ENCODE data around the gene FILIP1L.

FILIP1L gene

DNA sequence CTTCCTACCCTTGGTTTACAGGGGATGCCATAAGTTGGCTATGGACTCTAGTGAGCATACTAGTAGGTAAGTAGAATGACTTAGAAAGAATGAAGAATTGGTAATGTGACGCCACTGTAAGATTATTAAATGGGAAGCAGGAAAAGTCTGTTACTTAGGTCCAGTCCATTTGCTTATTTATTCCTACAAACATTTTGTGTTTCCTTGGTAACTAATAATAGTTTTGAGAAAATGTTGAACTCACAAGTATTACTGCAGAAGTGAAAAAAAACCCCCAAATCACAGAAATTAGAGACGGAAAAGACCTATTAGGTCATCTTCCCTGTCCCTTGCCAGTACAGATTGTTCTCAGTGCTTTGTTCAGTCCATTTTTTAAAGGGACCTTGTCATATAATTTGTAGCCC, 233.2 kb downstream of the FILIP1L start:
- DNase-seq: no peak

- DNase-seq: no peak
These were observed 235.0 kb downstream of the FILIP1L start for GRCh38 chr3:99879275-99879674.

DNA sequence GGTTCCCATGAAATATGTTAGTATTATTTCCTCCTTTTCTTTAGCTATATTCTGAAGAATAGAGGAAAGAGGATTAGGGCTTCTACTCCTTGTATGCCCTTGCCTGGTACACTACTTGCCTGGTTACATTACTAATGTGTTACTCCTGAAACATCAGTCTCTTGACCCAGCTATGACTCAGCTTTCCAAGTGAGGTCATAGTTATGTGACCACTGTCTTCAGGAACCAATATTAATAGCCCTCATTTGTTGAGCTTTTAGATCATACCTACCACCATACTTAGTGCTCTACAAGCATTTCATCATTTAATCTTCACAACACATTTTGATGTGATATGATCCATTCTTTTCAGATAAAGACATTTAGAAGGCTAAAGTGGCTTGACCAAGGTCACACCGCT, 236.3 kb downstream of the FILIP1L start:
- DNase-seq: no peak

GRCh38 chr3:99877031-99877579, 237.2 kb downstream of the FILIP1L start:
- no peak for DNase-seq

GRCh38 chr3:99875929-99876841, 238.1 kb downstream of the FILIP1L start:
- no peak for DNase-seq

- DNase-seq: no peak
These were observed 238.7 kb downstream of the FILIP1L start for GRCh38 chr3:99875581-99875928.

DNA sequence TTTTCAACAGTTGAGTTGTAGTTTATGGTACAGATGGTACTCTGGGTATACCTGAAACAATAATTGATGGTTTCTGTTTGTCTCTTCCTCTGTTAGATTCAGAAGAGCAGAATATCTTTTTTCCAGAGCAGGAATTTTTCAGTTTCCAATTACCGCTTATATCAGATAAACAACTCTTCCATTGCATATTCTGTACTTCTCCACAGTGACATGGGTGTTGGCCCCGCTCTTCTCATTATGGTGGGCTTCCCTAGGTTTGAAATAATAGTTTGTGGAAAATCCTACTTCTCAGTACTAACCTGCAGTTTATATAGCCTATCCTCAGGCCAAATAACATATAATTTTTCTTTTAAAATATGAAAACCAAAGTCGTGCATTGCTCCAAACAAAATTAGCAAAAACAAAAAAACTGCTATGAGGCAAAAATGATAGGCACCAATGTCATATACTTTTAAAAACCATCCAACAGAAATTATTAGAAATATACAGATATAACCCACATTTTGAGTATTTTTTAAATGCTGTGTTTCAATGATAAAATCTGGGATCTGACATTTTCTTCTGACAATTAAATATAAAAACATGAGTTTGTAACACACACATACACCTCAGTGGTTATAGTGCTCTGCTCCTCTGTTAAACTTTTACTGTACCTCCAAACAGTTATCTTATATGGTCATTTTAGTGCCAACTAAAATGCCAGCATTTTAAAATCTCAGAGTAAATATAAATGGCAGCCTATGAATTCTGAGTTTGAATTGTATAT, 239.9 kb downstream of the FILIP1L start:
- DNase-seq: no peak

GRCh38 chr3:99873269-99874102, 240.8 kb downstream of the FILIP1L start:
- DNase-seq: no peak

- DNase-seq: no peak
These were observed 241.4 kb downstream of the FILIP1L start for GRCh38 chr3:99872923-99873254.

DNA sequence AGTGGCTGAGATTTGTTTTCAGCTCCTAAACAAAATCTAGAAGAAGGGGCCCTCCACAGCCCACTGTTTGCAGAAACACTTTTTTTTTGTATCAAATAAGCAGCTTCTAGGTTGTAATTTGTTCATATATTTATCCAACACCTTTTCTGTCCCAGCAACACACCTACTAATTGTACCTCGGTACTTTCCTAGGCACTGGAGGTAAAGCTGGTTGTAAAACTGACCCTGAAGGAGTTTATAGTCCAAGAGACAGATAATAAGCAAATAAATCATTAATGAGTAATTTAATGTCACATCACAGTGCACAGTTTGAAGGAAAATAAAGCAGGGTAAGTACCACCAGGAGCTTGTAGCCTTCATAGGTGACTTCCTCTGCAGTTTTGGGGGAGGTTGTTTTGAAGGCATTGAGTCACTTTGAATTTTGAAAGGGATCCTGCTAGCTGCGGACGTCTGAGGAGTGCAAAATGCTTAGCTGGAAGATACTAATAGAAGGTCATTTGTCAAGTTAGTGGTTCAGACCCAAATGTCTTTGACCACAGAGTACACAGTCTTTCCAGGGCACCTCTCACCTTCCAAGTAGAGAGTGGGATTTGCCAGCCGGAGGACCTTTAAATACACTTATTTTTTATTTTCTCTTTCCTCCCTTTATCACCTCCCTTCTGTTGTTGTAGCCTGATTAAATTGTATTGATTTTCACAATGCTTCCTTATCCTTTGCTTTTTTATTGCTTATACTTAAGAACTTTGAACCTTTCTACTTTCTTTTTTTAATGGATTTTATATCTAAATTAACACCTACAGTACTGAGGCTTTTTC, 242.9 kb downstream of the FILIP1L start:
- no peak for DNase-seq

DNA sequence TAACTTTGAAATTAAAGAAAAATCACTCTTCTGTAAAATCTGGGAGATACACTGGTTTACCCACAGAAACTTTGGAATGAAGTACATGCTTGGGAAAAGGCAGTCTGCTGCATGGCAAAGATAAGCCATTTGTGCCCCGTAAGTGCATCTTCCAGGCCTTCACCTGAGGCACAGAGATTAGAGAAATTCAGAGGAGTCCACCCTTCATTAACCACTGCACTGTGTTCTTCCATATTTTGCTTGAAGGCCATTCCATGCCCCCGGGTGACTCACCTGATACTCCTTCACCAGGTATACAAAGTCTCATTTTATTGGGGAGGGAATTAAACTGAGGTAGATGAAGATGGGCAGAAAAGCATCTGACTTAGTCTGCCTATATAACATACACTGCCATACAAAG, 243.6 kb downstream of the FILIP1L start:
- no peak for DNase-seq

- no peak for DNase-seq
These were observed 244.7 kb downstream of the FILIP1L start for GRCh38 chr3:99869621-99870020.

- no peak for DNase-seq
These were observed 246.0 kb downstream of the FILIP1L start for GRCh38 chr3:99868311-99868646.

DNA sequence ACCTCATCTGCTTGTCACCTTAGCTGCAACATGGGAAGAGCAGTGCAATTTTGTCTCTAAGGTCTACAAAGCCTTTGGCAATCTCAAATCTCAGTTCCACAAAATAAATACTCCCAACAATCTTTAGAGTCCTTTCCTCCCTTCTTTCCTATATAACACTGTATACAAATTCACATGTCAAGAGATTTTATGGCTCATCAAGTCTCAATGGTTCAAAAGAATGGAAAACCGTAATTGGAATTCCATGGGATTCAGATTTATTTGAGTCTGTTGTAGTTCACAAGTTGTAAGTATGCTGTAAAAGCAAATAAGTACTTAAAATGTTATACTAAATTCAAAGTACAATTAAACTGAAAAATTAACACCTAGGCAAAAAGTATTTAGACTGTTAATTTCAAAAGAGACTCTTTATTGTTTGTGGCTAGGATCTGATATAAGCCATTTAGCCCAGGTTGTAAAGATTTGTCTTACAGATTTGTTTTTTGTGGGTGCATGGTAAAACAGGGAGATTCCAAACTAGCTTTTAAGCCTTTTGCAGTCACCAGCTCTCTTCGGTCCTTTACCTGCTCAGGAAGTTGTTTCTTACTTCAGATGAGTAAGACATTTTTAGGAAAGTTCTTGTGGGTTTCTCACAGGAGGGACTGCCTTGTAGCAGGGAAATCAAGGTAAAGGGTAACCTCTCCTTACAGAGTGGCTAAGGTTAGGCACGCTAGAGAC, 246.5 kb downstream of the FILIP1L start:
- no peak for DNase-seq

GRCh38 chr3:99866261-99866761, 248.0 kb downstream of the FILIP1L start:
- no peak for DNase-seq

DNA sequence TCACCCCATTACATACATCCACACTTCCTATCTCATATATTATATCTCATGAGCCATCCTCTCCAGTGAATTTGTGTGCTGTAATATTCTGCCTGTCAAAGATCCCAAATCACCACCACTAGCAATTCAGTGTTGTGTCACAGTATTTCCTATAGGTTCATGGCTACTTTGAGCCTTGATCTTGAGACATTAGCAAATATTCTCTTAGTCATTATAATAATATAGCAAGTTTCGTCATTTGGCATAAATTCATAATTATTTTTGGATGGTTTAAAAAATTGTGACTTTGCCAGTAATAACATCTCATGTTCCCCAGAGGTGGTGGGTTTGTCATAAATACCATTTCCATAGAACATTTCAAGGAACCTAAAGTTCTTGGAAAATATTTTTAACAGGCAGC, 249.0 kb downstream of the FILIP1L start:
- DNase-seq: no peak

DNA sequence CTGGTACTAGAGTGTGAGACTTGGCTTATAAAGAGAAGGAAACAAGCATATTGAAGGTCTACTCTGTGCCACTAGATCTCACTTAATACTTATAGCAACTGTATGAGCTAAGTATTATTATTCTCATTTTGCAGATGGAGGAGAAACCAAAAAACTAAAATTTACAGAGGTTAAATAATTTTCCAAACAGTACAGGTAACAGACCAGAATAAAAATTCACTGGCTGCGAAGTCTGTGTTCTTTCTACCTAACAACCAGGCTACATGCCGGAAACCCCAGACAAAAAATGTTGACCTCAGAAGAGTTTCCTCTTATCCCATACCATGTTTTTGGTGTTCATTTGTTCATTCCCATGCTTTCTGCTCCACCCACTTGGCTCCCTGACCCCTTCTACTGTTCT, 250.0 kb downstream of the FILIP1L start:
- DNase-seq: no peak

GRCh38 chr3:99863588-99863987, 250.7 kb downstream of the FILIP1L start:
- DNase-seq: no peak

- DNase-seq: no peak
These were observed 251.3 kb downstream of the FILIP1L start for GRCh38 chr3:99863002-99863401.

- no peak for DNase-seq
These were observed 252.1 kb downstream of the FILIP1L start for GRCh38 chr3:99862208-99862607.

- DNase-seq: no peak
These were observed 253.1 kb downstream of the FILIP1L start for GRCh38 chr3:99861216-99861615.

DNA sequence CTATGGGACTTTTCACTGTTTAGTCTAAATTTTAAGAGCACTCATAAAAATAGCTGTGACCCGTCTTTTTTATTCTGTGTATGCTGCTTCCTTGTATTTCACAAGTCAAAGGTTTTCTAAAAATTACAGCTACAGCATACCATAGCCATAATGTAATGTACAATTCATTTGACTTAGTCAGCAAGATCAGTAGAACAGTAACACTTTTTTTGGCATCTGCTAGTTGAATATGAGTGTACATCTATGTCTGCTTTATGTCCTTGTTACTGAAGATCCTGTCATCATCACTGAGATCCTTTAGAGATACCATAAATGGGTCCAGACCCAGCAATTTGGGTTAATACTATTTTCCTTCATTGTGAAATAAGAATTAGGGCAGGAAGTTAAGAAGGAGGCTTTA, 254.5 kb downstream of the FILIP1L start:
- no peak for DNase-seq

Data from NCI-H1694 (cell line).